ENCODE measurements around the gene ZNF491.

Gene ZNF491

GRCh38 chr19:11781295-11782057 is 16.8 kb upstream of the ZNF491 start:
- Histone ChIP-seq H3K4me3 (replicated peaks; ENCODE audit: insufficient read depth, low read length) (no peak overlapping the region), H3K27ac (replicated peaks) (no peak overlapping the region), H3K27me3 (ENCODE audit: insufficient read depth, poor library complexity, severe bottlenecking) (no peaks in the 10 kb centered on the region)
- TF ChIP-seq GABPA (IDR thresholded peaks at IDR 0.05; ENCODE audit: low read depth): no peak
- TF ChIP-seq REST (IDR thresholded peaks at IDR 0.05; ENCODE audit: insufficient replicate concordance, low read depth): no peak
- TF ChIP-seq SPI1 (IDR thresholded peaks at IDR 0.05; ENCODE audit: borderline replicate concordance, low read depth): no peak
- no peak for TF ChIP-seq CTCF (IDR thresholded peaks at IDR 0.05; ENCODE audit: insufficient read depth, low read length)
- no peak for TF ChIP-seq POLR2AphosphoS5 (IDR thresholded peaks at IDR 0.05; ENCODE audit: low read depth)
- no peak for DNase-seq (ENCODE audit: low read depth in 1 of 2, low spot score in 1 of 2)

- no peak for DNase-seq (ENCODE audit: low read depth in 1 of 2, low spot score in 1 of 2)
- TF ChIP-seq CTCF (IDR thresholded peaks at IDR 0.05; ENCODE audit: insufficient read depth, low read length) (no peak), POLR2AphosphoS5 (IDR thresholded peaks at IDR 0.05; ENCODE audit: low read depth) (no peak), SPI1 (IDR thresholded peaks at IDR 0.05; ENCODE audit: borderline replicate concordance, low read depth) (no peak)
- no peaks in the 10 kb centered on the region for H3K27me3 ChIP-seq (ENCODE audit: insufficient read depth, poor library complexity, severe bottlenecking)
- H3K4me3 ChIP-seq (replicated peaks; ENCODE audit: insufficient read depth, low read length): no peak overlapping the region
- no peak overlapping the region for H3K27ac ChIP-seq (replicated peaks)
Measured at GRCh38 chr19:11783767-11784166, 14.6 kb upstream of the ZNF491 start.

- no peak for TF ChIP-seq CTCF (IDR thresholded peaks at IDR 0.05; ENCODE audit: insufficient read depth, low read length)
- TF ChIP-seq REST (IDR thresholded peaks at IDR 0.05; ENCODE audit: insufficient replicate concordance, low read depth): no peak
- TF ChIP-seq POLR2AphosphoS5 (IDR thresholded peaks at IDR 0.05; ENCODE audit: low read depth): no peak
- no peak for TF ChIP-seq GABPA (IDR thresholded peaks at IDR 0.05; ENCODE audit: low read depth)
- no peak for TF ChIP-seq SPI1 (IDR thresholded peaks at IDR 0.05; ENCODE audit: borderline replicate concordance, low read depth)
- Histone ChIP-seq H3K27ac (replicated peaks) (no peak overlapping the region), H3K4me3 (replicated peaks; ENCODE audit: insufficient read depth, low read length) (no peak overlapping the region), H3K27me3 (ENCODE audit: insufficient read depth, poor library complexity, severe bottlenecking) (no peaks in the 10 kb centered on the region)
- DNase-seq (ENCODE audit: low read depth in 1 of 2, low spot score in 1 of 2): no peak
Measured at GRCh38 chr19:11784356-11784755, 14.0 kb upstream of the ZNF491 start.

GRCh38 chr19:11787536-11787935 is 10.8 kb upstream of the ZNF491 start:
- Histone ChIP-seq H3K27me3 (ENCODE audit: insufficient read depth, poor library complexity, severe bottlenecking) (no peaks in the 10 kb centered on the region), H3K4me3 (replicated peaks; ENCODE audit: insufficient read depth, low read length) (no peak overlapping the region), H3K27ac (replicated peaks) (no peak overlapping the region)
- no peak for DNase-seq (ENCODE audit: low read depth in 1 of 2, low spot score in 1 of 2)
- TF ChIP-seq POLR2AphosphoS5 (IDR thresholded peaks at IDR 0.05; ENCODE audit: low read depth) (no peak), REST (IDR thresholded peaks at IDR 0.05; ENCODE audit: insufficient replicate concordance, low read depth) (no peak), CTCF (IDR thresholded peaks at IDR 0.05; ENCODE audit: insufficient read depth, low read length) (no peak), SPI1 (IDR thresholded peaks at IDR 0.05; ENCODE audit: borderline replicate concordance, low read depth) (no peak), GABPA (IDR thresholded peaks at IDR 0.05; ENCODE audit: low read depth) (no peak)
